ENCODE data around the gene SEMA5A. TPM values are rescaled to one million over a fixed set of nuclear protein-coding genes. Genes with fewer than 3 reads are reported as not detected.
A peak's percentile ranks its signal among the peaks of the same experiment; 100 is the strongest.

Gene SEMA5A
- total RNA-seq, 1 donor from 2014 or later: 1.6 TPM

DNA sequence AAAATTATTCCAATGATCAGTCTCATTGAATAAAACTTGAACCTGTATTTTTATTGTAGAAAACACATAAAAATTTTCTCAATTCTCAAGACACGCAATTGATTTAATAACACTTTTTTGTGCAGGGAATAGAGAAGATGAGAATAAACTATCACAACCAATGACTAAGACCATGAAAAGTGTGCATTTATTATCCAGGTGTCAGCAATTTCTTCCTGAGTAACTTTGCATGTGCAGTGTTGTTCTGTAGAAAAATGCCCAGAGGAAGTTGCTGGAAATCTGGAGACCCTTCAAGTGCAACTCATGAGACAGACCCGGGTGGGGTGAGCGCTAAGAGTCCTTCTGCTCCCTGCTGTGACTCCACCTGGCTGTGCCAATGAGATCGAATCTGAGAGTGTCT, 405.7 kb downstream of the SEMA5A start:
- H3K27me3 ChIP-seq (ENCODE audit: control insufficient read depth, insufficient read depth, low read length): no peaks in the 10 kb centered on the region
- TF ChIP-seq, protein P1, sequence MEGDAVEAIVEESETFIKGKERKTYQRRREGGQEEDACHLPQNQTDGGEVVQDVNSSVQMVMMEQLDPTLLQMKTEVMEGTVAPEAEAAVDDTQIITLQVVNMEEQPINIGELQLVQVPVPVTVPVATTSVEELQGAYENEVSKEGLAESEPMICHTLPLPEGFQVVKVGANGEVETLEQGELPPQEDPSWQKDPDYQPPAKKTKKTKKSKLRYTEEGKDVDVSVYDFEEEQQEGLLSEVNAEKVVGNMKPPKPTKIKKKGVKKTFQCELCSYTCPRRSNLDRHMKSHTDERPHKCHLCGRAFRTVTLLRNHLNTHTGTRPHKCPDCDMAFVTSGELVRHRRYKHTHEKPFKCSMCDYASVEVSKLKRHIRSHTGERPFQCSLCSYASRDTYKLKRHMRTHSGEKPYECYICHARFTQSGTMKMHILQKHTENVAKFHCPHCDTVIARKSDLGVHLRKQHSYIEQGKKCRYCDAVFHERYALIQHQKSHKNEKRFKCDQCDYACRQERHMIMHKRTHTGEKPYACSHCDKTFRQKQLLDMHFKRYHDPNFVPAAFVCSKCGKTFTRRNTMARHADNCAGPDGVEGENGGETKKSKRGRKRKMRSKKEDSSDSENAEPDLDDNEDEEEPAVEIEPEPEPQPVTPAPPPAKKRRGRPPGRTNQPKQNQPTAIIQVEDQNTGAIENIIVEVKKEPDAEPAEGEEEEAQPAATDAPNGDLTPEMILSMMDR (IDR thresholded peaks at IDR 0.05; ENCODE audit: insufficient read depth, low read length, severe bottlenecking): no peak
- DNase-seq (ENCODE audit: low read depth): no peak
- H3K36me3 ChIP-seq (ENCODE audit: control insufficient read depth, insufficient read depth, low read length): no peaks in the 10 kb centered on the region
- FAIRE-seq: no peak
- no peak overlapping the region for H3K4me3 ChIP-seq (ENCODE audit: low read depth, low read length)

DNA sequence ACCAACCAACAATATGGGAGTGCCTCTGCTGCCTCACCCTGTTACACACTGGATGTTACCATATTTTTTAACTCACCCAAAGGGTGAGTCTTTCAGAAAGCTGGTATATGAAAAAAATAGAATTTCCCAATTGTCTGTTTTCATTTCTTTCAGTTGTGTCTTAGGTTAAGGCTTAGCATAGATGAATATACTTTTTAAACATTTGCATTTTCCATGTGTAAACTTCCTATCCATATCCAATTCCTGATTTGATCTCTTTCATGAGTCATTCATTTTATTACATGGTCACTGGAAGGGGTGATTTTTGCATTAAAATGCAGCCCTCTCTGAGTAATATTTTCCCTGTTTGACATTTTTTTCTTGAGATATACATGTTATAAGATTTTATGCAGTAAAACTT, 406.5 kb downstream of the SEMA5A start:
- Histone ChIP-seq H3K36me3 (ENCODE audit: control insufficient read depth, insufficient read depth, low read length) (no peaks in the 10 kb centered on the region), H3K27me3 (ENCODE audit: control insufficient read depth, insufficient read depth, low read length) (no peaks in the 10 kb centered on the region), H3K4me3 (ENCODE audit: low read depth, low read length) (no peak overlapping the region)
- TF ChIP-seq, protein P1 (IDR thresholded peaks at IDR 0.05; ENCODE audit: insufficient read depth, low read length, severe bottlenecking): no peak
- FAIRE-seq (no peak), DNase-seq (ENCODE audit: low read depth) (no peak)

DNA sequence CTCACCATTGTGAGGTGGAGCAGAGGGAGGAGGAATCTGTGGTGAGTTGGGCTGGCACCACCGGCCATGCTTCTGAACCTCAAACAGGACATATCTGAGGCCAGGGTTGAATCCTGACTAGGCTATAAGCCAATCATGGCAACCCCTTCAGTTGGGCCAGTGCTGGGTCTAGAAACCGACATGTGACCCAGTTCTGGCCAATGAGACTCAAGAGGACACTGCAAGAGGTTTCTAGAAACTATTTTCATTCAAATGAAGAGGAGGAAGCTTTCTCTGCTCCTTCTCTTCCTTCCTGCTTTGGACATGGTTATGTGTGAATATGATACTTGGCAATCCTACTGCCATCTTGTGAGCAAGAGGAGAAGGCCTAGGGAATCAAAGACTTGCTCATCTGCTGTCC, 417.7 kb downstream of the SEMA5A start:
- DNase-seq (ENCODE audit: low read depth) (no peak), FAIRE-seq (no peak)
- Histone ChIP-seq H3K27me3 (ENCODE audit: control insufficient read depth, insufficient read depth, low read length) (no peaks in the 10 kb centered on the region), H3K36me3 (ENCODE audit: control insufficient read depth, insufficient read depth, low read length) (no peaks in the 10 kb centered on the region), H3K4me3 (ENCODE audit: low read depth, low read length) (no peak overlapping the region)
- TF ChIP-seq, protein P1 (IDR thresholded peaks at IDR 0.05; ENCODE audit: insufficient read depth, low read length, severe bottlenecking): no peak

DNA sequence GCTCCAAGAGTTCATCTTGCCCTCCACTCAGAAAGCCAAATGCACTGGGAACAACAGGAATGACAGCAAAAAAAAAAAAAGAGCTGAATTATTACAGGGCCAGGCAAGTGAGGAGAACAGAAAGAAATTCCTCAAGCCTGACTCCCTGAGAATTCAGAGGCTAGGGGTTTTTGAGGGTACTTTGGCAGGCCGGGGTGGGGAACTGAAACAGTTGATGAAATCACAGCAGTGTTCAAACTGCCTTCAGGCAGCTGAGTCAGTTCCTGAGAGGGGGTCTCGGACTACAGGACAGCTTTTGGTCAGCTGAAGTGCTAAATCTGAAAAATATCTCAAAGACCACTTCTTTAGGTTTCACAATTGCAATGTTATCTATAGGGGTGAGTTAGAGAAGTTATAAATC, 419.4 kb downstream of the SEMA5A start:
- no peak for FAIRE-seq
- TF ChIP-seq, protein P1 (IDR thresholded peaks at IDR 0.05; ENCODE audit: insufficient read depth, low read length, severe bottlenecking): no peak
- H3K4me3 ChIP-seq (ENCODE audit: low read depth, low read length): no peak overlapping the region
- H3K36me3 ChIP-seq (ENCODE audit: control insufficient read depth, insufficient read depth, low read length): no peaks in the 10 kb centered on the region
- H3K27me3 ChIP-seq (ENCODE audit: control insufficient read depth, insufficient read depth, low read length): no peaks in the 10 kb centered on the region
- no peak for DNase-seq (ENCODE audit: low read depth)

DNA sequence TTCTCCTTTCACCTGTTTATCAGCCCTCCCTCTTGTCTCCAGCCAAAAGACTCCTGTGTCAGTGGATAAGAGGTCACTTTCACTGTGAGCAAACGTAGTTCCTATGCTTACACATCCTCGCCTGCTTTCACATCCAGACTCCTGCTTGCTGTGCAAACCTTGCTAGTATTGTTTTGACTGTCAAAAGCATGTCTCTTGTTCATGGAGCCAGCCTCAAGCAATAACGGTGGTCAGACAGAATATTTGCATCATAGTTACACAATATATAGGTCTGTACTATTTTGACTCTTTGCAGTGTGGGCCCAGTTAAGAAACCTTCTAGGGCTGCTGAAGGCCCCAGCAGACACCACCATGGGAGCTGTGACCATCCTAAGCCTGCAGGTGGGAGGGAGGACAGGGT, 420.0 kb downstream of the SEMA5A start:
- Histone ChIP-seq H3K27me3 (ENCODE audit: control insufficient read depth, insufficient read depth, low read length) (no peaks in the 10 kb centered on the region), H3K4me3 (ENCODE audit: low read depth, low read length) (no peak overlapping the region), H3K36me3 (ENCODE audit: control insufficient read depth, insufficient read depth, low read length) (no peaks in the 10 kb centered on the region)
- FAIRE-seq (peak; percentile 60), DNase-seq (ENCODE audit: low read depth) (no peak)
- TF ChIP-seq, protein P1 (IDR thresholded peaks at IDR 0.05; ENCODE audit: insufficient read depth, low read length, severe bottlenecking): no peak

DNA sequence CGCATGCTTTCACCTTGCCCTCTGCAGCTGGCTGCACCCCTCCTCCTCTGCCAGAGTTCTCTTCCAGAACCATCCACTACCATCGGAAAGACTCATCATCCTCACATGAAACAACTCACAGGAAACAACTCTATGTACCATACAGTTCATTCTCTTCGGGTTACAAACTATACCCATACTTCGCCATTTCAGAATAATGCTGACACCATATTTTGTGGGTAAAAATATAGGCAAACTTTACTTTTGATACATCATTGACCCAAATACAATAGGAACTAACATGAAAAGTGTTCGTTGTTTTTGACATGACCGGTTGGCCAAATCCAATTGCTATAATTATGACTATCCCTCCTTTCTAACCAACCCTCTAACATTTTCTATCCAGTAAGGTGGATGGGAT, 421.0 kb downstream of the SEMA5A start:
- H3K27me3 ChIP-seq (ENCODE audit: control insufficient read depth, insufficient read depth, low read length): no peaks in the 10 kb centered on the region
- TF ChIP-seq, protein P1 (IDR thresholded peaks at IDR 0.05; ENCODE audit: insufficient read depth, low read length, severe bottlenecking): no peak
- FAIRE-seq: no peak

More for the DNA sequence above, 421.0 kb downstream of the SEMA5A start:
- no peak for DNase-seq (ENCODE audit: low read depth)
- Histone ChIP-seq H3K4me3 (ENCODE audit: low read depth, low read length) (no peak overlapping the region), H3K36me3 (ENCODE audit: control insufficient read depth, insufficient read depth, low read length) (no peaks in the 10 kb centered on the region)

All from bronchial epithelial cell (primary cell).